Omental fat pad (tissue), 4 donors: ENCODE results near the gene ZNF280B. TPM values are rescaled to one million over a fixed set of nuclear protein-coding genes. Genes with fewer than 3 reads are reported as not detected.
"Not testable (repeated sequence)": the region's sequence is repeated elsewhere in the genome, so short reads cannot be mapped to it uniquely, and the experiment has no call there.

Source experiments
- ATAC-seq: fragments of 150-250 bp; one replicate; pipeline ENCODE4 v1.9.1; 2016; ENCODE audit warnings: mild to moderate bottlenecking, moderate library complexity; ENCODE audit not compliant: low FRiP score
- DNase-seq: peaks from one replicate; pipeline ENCODE4 v3.0.0-alpha.2; 2019; ENCODE audit warnings: low spot score
- total RNA-seq, 4 donors: library from RNA; depleted of rRNA; stranded (reverse); fragments of >200 nt; gene quantifications; one replicate each; pipeline ENCODE4 v1.1.0, GENCODE V29; 2016
- TF ChIP-seq, protein P1 (sequence below), 3 donors: fragments of 450-650 bp; IDR thresholded peaks; one replicate each; pipeline ENCODE4 v1.5.1; 2016 to 2017; ENCODE audit warnings: antibody characterized with exemption in 3 of 3, mild to moderate bottlenecking in 3 of 3, moderate library complexity in 2 of 3

Gene ZNF280B
- total RNA-seq, 4 donors from 2014 or later: 0.09 to 0.32 (median 0.22) TPM

DNA sequence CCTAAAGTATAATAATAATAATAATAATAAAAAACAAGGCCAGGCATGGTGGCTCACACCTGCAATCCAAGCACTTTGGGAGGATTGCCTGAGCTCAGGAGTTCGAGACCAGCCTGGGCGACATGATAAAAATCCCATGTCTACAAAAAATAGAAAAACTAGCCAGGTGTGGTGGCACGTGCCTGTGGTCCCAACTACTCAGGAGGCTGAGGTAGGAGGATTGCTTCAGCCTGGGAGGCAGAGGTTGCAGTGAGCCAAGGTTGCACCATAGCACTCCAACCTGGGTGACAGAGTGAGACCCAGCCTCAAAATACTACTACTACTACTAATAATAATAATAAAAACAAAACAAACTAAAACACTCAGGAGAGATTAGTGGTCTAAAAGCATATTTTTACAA is 27.1 kb upstream of the ZNF280B start:
- TF ChIP-seq, protein P1, sequence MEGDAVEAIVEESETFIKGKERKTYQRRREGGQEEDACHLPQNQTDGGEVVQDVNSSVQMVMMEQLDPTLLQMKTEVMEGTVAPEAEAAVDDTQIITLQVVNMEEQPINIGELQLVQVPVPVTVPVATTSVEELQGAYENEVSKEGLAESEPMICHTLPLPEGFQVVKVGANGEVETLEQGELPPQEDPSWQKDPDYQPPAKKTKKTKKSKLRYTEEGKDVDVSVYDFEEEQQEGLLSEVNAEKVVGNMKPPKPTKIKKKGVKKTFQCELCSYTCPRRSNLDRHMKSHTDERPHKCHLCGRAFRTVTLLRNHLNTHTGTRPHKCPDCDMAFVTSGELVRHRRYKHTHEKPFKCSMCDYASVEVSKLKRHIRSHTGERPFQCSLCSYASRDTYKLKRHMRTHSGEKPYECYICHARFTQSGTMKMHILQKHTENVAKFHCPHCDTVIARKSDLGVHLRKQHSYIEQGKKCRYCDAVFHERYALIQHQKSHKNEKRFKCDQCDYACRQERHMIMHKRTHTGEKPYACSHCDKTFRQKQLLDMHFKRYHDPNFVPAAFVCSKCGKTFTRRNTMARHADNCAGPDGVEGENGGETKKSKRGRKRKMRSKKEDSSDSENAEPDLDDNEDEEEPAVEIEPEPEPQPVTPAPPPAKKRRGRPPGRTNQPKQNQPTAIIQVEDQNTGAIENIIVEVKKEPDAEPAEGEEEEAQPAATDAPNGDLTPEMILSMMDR (IDR thresholded peaks at IDR 0.05): no peak
- DNase-seq (no peak), ATAC-seq (no peak)

GRCh38 chr22:22534604-22535415 is 26.3 kb upstream of the ZNF280B start:
- TF ChIP-seq, protein P1 (IDR thresholded peaks at IDR 0.05): no peak
- DNase-seq: no peak
- ATAC-seq: no peak

DNA sequence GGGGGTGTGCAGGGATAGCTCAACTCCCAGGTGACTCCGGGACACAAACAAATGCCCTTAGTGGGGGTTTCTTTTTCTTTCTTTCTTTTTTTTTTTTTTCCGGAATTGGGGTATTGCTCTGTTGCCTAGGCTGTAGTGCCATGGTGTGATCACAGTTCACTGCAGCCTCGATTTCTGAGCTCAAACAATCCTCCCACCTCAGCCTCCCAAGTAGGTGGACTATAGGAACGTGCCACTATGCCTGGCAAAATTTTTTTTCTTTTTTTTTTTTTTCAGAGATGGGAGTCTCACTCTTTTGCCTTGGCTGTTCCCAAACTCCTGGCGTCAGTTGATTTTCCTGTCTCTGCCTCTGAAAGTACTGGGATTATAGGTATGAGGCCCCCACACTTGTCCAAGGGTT is 25.3 kb upstream of the ZNF280B start:
- ATAC-seq (no peak), DNase-seq (no peak)
- TF ChIP-seq, protein P1 (IDR thresholded peaks at IDR 0.05): no peak

GRCh38 chr22:22533417-22533816 is 24.9 kb upstream of the ZNF280B start:
- ATAC-seq: no peak
- TF ChIP-seq, protein P1 (IDR thresholded peaks at IDR 0.05): no peak
- DNase-seq: no peak

GRCh38 chr22:22532547-22533071 is 24.1 kb upstream of the ZNF280B start:
- DNase-seq, ATAC-seq: not testable (repeated sequence)

DNA sequence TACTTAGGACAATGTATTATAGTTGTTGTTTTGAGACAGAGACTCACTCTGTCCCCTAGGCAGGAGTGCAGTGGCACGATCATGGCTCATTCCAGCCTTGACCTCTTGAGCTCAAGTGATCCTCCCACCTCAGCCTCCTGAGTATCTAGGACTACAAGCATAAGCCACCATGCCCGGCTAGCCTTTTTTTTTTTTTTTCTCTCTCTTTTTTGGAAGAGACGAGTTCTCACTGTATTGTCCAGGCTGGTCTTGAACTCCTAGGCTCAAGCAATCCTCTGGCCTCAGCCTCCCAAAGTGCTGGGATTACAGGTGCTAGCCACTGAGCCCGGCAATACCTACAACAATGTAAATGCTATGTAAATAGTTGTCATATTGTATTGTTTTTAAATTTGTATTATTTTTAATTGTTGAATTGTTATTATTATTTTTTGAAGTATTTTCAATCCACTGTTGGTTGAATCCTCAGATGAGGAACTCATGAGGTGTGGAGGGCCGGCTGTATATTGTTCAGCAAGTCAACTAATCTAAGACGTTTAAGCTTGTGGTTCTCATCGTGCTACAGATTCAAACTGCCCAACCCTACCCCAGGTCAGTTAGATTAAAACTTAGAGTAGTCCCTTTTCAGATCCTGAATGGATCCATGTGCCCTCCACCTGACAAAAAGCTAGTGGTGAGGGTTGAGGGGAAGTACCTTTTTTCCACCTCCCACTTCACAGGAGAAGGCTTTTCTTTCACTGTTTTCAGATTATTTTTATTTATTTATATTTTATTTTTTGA is 23.4 kb upstream of the ZNF280B start:
- ATAC-seq (no peak), DNase-seq (no peak)
- TF ChIP-seq, protein P1 (IDR thresholded peaks at IDR 0.05): no peak

DNA sequence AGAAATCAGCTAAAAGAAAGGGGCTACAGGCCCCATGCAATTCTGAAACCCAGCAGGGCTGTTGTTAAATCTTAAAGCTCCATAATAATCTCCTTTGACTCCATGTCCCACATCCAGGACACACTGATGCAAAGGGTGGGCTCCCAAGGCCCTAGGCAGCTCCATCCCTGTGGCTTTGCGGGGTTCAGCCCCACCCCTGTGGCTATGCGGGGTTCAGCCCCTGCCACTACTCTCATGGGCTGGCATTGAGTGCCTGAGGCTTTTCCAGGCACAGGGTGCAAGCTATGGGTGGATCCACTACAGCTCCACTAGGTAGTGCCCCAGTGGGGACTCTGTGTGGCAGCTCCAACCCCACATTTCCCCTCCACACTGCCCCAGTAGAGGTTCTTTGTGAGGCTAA is 20.2 kb upstream of the ZNF280B start:
- ATAC-seq (no peak), DNase-seq (no peak)
- TF ChIP-seq, protein P1 (IDR thresholded peaks at IDR 0.05): no peak
